GM08714 (cell line): ENCODE data around the gene P2RY1.
"Not testable (repeated sequence)": the region's sequence is repeated elsewhere in the genome, so short reads cannot be mapped to it uniquely, and the experiment has no call there.

Source experiments
- H3K4me3 ChIP-seq: fragments of 200-500 bp; sonication (Bioruptor generic); 2 replicates; pipeline ENCODE4 v1.5.1; 2014; ENCODE audit warnings: mild to moderate bottlenecking, low read length, inconsistent platforms
- ZNF274 ChIP-seq: IDR thresholded peaks from 2 replicates; pipeline ENCODE4 v1.6.1; 2012; ENCODE audit warnings: mild to moderate bottlenecking, low read depth, low read length

The P2RY1 gene

DNA sequence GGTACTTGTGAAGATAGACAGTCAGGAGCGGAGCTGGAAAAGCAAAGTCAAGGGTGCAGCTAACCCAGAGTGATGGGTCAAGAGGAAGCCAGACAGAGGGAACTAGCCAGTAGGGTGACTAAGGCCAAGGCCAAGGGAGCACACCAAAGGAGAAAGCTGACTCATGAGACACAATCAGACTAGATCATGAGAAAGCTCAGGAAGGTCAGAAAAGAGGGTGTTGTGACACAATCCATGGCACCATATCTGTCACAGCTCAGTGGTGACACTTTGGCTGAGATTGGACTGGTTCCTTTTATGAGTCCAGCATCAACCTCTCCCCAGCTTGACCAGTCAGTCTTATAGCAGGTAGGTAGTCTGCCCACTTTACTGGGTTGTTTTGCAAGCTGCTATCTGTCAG is 22.2 kb downstream of the P2RY1 start:
- TF ChIP-seq ZNF274 = no peak
- H3K4me3 ChIP-seq = no peak overlapping the region

- H3K4me3 ChIP-seq = no peak overlapping the region
- no peak for TF ChIP-seq ZNF274
Measured at GRCh38 chr3:152858170-152858800, 23.4 kb downstream of the P2RY1 start.

DNA sequence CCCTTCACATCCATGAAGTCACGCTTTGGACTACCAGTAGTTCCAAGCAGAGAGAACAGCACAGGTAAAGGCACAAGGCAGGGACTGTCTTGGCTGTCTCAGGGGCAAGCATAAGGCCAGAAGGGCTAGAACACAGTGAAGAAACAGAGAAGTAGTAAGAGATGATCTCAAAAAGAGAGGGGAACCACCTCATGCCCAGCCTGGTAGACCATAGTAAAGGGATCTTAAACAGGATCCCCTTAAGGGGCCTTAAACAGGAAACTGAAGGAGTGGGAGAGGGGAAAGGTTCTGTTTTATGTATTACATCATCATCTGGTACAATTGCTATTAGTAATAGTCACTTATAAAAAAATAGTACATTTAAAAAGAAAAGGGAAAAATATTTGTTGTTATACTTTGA is 25.8 kb downstream of the P2RY1 start:
- TF ChIP-seq ZNF274 = no peak
- no peak overlapping the region for H3K4me3 ChIP-seq

- no peak overlapping the region for H3K4me3 ChIP-seq
- no peak for TF ChIP-seq ZNF274
Measured at GRCh38 chr3:152865668-152866245, 30.8 kb downstream of the P2RY1 start.

DNA sequence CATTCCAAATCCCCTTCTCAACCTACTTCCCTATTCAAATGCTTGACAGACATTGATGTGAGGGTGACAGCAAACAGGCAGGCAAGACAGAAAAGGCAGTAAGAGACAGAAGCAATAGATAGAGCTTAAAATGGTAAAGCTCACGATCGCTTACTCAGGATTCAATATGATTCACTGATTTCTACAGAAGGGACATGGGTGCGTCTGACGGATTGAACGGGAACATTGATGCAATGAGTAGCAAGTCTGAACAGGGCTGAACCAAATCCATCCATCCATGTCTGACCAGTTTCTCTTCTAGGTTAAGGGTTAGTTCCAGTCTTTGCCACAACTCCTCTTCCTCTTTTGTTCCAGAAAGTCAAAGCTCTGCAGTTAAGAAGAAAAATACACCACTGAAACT is 35.1 kb downstream of the P2RY1 start:
- H3K4me3 ChIP-seq = no peak overlapping the region
- TF ChIP-seq ZNF274 = no peak

GRCh38 chr3:152873314-152873713 is 38.4 kb downstream of the P2RY1 start:
- not testable (repeated sequence) for H3K4me3 ChIP-seq

GRCh38 chr3:152874896-152875749 is 40.2 kb downstream of the P2RY1 start:
- TF ChIP-seq ZNF274 = no peak
- H3K4me3 ChIP-seq = no peak overlapping the region

- TF ChIP-seq ZNF274 = no peak
- no peak overlapping the region for H3K4me3 ChIP-seq
Measured at GRCh38 chr3:152879130-152879789, 44.3 kb downstream of the P2RY1 start.

- H3K4me3 ChIP-seq = no peak overlapping the region
- no peak for TF ChIP-seq ZNF274
Measured at GRCh38 chr3:152879790-152880174, 44.9 kb downstream of the P2RY1 start.

DNA sequence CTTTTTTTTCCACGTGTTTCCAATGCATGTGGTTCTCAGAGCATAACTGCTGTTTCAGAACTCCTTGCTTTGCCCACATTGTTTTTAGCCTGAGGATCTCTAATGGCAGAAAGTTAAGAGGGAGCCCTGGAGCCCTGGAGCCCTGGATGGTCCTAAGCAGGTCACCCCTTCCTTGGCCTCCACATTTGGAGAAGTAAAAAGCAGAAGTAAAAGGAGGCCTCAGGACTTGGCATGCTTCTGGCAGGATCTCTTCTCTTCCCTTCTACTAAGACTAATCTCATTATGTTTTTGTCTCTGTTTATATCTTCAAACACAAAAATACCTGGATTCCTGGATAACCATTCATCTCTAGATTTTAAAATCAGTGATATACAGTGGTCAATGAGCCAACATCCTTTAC is 50.1 kb downstream of the P2RY1 start:
- TF ChIP-seq ZNF274 = no peak
- no peak overlapping the region for H3K4me3 ChIP-seq
